ENCODE results near the gene ZNF732.
A peak's percentile ranks its signal among the peaks of the same experiment; 100 is the strongest.
"Not testable (repeated sequence)": the region's sequence is repeated elsewhere in the genome, so short reads cannot be mapped to it uniquely, and the experiment has no call there.

Gene ZNF732

GRCh38 chr4:294732-295131 is 10.5 kb downstream of the ZNF732 start:
- peaks cover 17% of the 10 kb centered on the region for H3K9me3 Mint-ChIP-seq
- no peak for DNase-seq
- no peak overlapping the region for H3K4me3 Mint-ChIP-seq
- peaks cover 3% of the 10 kb centered on the region for H3K27me3 Mint-ChIP-seq
- H3K27ac Mint-ChIP-seq: no peak overlapping the region
- H3K4me1 Mint-ChIP-seq (ENCODE audit: low read depth): no peaks in the 10 kb centered on the region
- no peaks in the 10 kb centered on the region for H3K36me3 Mint-ChIP-seq (ENCODE audit: low read depth)

- H3K36me3 Mint-ChIP-seq (ENCODE audit: low read depth): no peaks in the 10 kb centered on the region
- H3K9me3 Mint-ChIP-seq: peaks cover 36% of the 10 kb centered on the region
- H3K4me1 Mint-ChIP-seq (ENCODE audit: low read depth): no peaks in the 10 kb centered on the region
- H3K27me3 Mint-ChIP-seq: no peaks in the 10 kb centered on the region
- no peak overlapping the region for H3K27ac Mint-ChIP-seq
- no peak for DNase-seq
- no peak overlapping the region for H3K4me3 Mint-ChIP-seq
Measured at GRCh38 chr4:288891-289290, 16.4 kb downstream of the ZNF732 start.

DNA sequence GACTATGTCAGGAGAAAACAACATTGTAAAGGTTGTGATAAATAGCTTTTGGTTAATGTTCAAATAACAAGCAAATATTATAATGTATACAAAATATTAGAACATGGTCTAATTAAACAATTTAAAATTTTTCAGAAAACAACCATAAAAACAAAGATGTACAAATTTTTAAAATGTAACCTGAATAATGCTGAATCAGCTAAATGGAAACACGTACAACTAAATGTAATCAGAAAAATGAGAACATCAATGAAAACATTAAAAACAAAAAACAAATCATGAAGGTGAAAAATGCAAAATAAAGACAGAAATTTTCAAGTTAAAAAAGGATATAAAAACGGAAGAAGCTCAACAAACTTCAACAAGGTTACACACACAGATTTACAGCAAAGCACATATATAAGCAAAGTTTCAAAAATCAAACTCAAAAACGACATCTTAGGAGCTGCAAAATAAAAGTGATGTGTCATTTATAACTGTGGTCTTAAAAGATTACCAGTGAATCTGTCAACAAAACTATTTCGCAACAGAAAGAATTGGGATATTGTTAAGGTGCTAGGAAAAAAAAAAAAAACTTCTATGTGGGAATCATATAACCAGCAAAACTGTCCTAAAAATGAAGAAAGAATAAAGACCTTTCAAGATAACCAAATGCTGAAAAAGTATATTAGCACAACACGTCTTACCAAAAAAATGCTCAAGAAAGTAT is 31.8 kb downstream of the ZNF732 start:
- Mint-ChIP-seq H3K27me3 (no peaks in the 10 kb centered on the region), H3K4me3 (no peak overlapping the region), H3K36me3 (ENCODE audit: low read depth) (peaks cover 36% of the 10 kb centered on the region), H3K9me3 (peaks cover 65% of the 10 kb centered on the region), H3K27ac (no peak overlapping the region), H3K4me1 (ENCODE audit: low read depth) (no peaks in the 10 kb centered on the region)
- DNase-seq: no peak

DNA sequence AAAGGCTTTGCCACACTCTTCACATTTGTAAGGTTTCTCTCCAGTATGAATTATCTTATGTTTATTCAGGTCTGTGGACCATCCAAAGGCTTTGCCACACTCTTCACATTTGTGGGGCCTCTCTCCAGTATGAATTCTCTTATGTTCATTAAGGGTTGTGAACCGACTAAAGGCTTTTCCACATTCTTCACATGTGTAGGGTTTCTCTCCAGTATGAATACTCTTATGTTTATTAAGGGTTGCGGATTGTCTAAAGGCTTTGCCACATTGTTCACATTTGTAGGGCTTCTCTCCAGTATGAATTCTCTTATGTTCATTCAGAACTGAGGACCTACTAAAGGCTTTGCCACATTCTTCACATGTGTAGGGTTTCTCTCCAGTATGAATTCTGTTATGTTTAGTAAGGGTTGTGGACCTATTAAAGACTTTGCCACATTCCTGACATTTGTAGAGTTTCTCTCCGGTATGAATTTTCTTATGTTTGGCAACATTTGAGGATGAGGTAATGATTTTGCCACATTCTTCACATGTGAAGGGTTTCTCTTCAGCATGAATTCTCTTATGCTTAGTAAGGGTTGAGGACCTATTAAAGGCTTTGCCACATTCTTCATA is 33.7 kb downstream of the ZNF732 start:
- DNase-seq: no peak
- Mint-ChIP-seq H3K27ac (no peak overlapping the region), H3K9me3 (peaks cover 55% of the 10 kb centered on the region), H3K36me3 (ENCODE audit: low read depth) (peaks cover 34% of the 10 kb centered on the region), H3K4me1 (ENCODE audit: low read depth) (no peaks in the 10 kb centered on the region), H3K27me3 (no peaks in the 10 kb centered on the region), H3K4me3 (no peak overlapping the region)

DNA sequence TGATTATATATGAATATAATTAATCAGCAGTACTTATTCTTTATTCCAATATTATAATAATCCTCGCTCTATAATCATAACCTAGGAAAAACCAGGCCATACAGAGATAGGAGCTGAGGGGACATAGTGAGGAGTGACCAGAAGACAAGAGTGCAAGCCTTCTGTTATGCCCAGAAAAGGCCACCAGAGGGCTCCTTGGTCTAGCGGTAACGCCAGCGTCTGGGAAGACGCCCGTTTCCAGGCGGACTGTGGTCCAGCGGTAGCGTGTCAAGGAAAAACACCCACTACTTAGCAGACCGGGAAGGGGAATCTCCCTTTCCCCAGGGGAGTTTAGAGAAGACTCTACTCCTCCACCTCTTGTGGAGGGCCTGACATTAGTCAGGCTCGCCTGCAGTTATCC is 46.0 kb downstream of the ZNF732 start:
- not testable (repeated sequence) for DNase-seq; H3K4me1 Mint-ChIP-seq (ENCODE audit: low read depth); H3K4me3 Mint-ChIP-seq; H3K27me3 Mint-ChIP-seq; H3K27ac Mint-ChIP-seq
- Mint-ChIP-seq H3K9me3 (peaks cover 56% of the 10 kb centered on the region), H3K36me3 (ENCODE audit: low read depth) (peaks cover 40% of the 10 kb centered on the region)

DNA sequence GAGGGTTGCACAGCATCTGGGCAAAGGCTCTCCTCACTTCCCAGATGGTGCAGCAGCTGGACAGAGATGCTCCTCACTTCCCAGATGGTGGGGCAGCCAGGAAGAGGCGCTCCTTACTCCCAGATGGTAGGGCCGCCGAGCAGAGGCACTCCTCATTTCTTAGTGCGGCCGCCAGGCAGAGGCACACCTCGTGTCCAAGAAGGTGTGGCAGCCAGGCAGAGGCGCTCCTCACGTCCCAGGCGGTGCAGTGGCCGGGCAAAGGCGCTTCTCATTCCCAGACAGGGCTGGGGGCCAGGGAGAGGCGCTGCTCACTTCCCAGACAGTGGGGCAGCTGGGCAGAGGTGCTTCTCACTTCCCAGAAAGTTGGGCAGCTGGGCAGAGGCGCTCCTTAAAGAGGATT is 48.8 kb downstream of the ZNF732 start:
- no peaks in the 10 kb centered on the region for H3K4me1 Mint-ChIP-seq (ENCODE audit: low read depth)
- H3K27me3 Mint-ChIP-seq: no peaks in the 10 kb centered on the region
- H3K36me3 Mint-ChIP-seq (ENCODE audit: low read depth): peaks cover 45% of the 10 kb centered on the region
- H3K9me3 Mint-ChIP-seq: peaks cover 56% of the 10 kb centered on the region
- H3K4me3 Mint-ChIP-seq: no peak overlapping the region
- DNase-seq: no peak
- H3K27ac Mint-ChIP-seq: no peak overlapping the region

- no peaks in the 10 kb centered on the region for H3K27me3 Mint-ChIP-seq
- no peak overlapping the region for H3K4me3 Mint-ChIP-seq
- no peak for DNase-seq
- no peaks in the 10 kb centered on the region for H3K4me1 Mint-ChIP-seq (ENCODE audit: low read depth)
- peaks cover 41% of the 10 kb centered on the region for H3K36me3 Mint-ChIP-seq (ENCODE audit: low read depth)
- H3K9me3 Mint-ChIP-seq: peaks cover 45% of the 10 kb centered on the region
- no peak overlapping the region for H3K27ac Mint-ChIP-seq
Measured at GRCh38 chr4:253936-254756, 51.1 kb downstream of the ZNF732 start.

- no peaks in the 10 kb centered on the region for H3K4me1 Mint-ChIP-seq (ENCODE audit: low read depth)
- no peak overlapping the region for H3K27ac Mint-ChIP-seq
- DNase-seq: no peak
- H3K9me3 Mint-ChIP-seq: peaks cover 56% of the 10 kb centered on the region
- H3K36me3 Mint-ChIP-seq (ENCODE audit: low read depth): peaks cover 47% of the 10 kb centered on the region
- H3K4me3 Mint-ChIP-seq: no peak overlapping the region
- no peaks in the 10 kb centered on the region for H3K27me3 Mint-ChIP-seq
Measured at GRCh38 chr4:252065-252601, 53.1 kb downstream of the ZNF732 start.

GRCh38 chr4:244471-244870 is 60.8 kb downstream of the ZNF732 start:
- Mint-ChIP-seq H3K36me3 (ENCODE audit: low read depth) (peaks cover 13% of the 10 kb centered on the region), H3K4me3 (no peak overlapping the region), H3K4me1 (ENCODE audit: low read depth) (peaks cover 11% of the 10 kb centered on the region), H3K27me3 (no peaks in the 10 kb centered on the region), H3K27ac (no peak overlapping the region), H3K9me3 (peaks cover 20% of the 10 kb centered on the region)
- peak; percentile 59 for DNase-seq

DNA sequence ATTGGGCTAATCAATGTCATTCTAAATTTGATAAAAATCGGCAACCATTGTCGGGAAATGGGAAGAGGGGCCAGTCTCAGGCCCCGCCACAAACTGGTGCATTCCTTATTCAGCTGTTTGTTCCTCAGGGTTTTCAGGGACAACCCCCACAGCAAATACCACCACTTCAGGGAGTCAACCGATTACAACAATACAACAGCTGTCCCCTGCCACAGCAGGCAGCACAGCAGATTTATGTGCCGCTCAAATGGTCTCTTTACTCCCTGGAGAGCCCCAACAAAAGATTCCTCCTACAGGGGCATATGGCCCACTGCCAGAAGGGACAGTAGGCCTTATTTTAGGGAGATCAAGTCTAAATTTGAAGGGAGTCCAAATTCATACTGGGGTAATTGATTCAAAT is 61.8 kb downstream of the ZNF732 start:
- no peak overlapping the region for H3K4me3 Mint-ChIP-seq

DNA sequence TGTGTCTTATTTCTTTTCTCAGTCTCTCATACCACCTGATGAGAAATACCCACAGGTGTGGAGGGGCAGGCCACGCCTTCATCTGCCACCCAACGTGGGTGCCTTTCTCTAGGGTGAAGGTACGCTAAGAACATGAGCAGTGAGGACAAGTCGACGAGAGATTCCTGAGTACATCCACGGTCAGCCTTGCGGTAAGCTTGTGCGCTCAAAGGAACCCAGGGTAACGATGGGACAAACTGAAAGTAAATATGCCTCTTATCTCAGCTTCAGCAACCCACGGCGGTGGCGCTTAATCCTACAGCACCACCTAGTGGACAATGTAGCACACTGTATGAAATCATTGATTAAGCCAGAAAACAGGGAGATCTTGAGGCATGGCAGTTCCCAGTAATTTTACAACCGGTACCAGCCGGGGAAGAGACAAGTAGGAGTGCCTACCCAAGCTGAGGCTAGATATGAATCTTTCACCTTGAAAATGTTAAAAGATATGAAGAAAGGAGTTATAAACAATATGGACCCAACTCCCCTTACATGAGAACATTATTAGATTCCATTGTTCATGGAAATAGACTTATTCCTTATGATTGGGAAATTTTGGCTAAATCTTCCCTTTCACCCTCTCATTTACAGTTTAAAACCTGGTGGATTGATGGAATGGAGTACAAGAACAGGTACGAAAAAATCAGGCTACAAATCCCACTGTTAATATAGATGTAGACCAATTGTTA is 63.0 kb downstream of the ZNF732 start:
- Mint-ChIP-seq H3K4me3 (peak overlapping the region; percentile 77), H3K9me3 (peaks cover 4% of the 10 kb centered on the region), H3K27ac (peak overlapping the region; percentile 68), H3K4me1 (ENCODE audit: low read depth) (peaks cover 11% of the 10 kb centered on the region), H3K27me3 (no peaks in the 10 kb centered on the region), H3K36me3 (ENCODE audit: low read depth) (peaks cover 3% of the 10 kb centered on the region)
- peak; percentile 71 for DNase-seq

More for the DNA sequence above, 61.8 kb downstream of the ZNF732 start:
- Mint-ChIP-seq H3K27me3 (no peaks in the 10 kb centered on the region), H3K4me1 (ENCODE audit: low read depth) (peaks cover 11% of the 10 kb centered on the region), H3K9me3 (peaks cover 13% of the 10 kb centered on the region), H3K27ac (no peak overlapping the region), H3K36me3 (ENCODE audit: low read depth) (peaks cover 8% of the 10 kb centered on the region)
- DNase-seq: no peak

DNA sequence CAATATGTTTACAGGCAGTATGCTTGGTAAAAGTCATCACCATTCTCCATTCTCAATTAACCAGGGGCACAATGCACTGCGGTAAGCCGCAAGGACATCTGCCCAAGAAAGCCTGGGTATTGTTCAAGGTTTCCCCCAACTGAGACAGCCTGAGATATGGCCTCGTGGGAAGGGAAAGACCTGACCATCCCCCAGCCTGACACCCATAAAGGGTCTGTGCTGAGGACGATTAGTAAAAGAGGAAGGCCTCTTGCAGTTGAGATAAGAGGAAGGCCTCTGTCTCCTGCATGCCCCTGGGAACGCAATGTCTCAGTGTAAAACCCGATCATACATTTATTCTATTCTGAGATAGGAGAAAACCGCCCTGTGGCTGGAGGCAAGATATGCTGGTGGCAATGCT is 63.9 kb downstream of the ZNF732 start:
- H3K9me3 Mint-ChIP-seq; H3K36me3 Mint-ChIP-seq (ENCODE audit: low read depth); H3K27ac Mint-ChIP-seq; H3K27me3 Mint-ChIP-seq; DNase-seq: not testable (repeated sequence)
- Mint-ChIP-seq H3K4me3 (peak overlapping the region; percentile 77), H3K4me1 (ENCODE audit: low read depth) (peaks cover 12% of the 10 kb centered on the region)

GRCh38 chr4:236028-236427 is 69.2 kb downstream of the ZNF732 start:
- Mint-ChIP-seq H3K4me3 (no peak overlapping the region), H3K4me1 (ENCODE audit: low read depth) (peaks cover 4% of the 10 kb centered on the region), H3K36me3 (ENCODE audit: low read depth) (no peaks in the 10 kb centered on the region), H3K27ac (no peak overlapping the region), H3K9me3 (peaks cover 4% of the 10 kb centered on the region), H3K27me3 (no peaks in the 10 kb centered on the region)
- DNase-seq: no peak

DNA sequence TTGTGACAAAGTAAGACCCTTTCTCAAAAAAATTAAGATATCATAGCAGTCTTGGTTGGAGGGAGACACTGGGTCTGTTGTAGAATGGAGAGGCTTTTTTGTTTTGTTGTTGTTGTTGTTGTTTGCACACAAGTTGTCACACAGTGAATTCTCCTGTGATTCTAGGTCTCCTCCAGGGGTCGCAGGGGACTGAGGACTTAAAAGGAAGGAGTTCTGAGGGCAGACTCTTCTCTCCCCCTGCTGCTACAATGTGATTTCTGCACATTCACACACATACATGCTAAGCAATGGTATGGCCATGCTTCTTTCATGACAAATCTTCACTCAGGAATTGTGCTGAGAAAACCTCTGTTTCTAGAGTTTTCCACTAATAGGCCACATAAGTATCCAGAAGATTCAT is 71.1 kb downstream of the ZNF732 start:
- Mint-ChIP-seq H3K27me3 (no peaks in the 10 kb centered on the region), H3K9me3 (peaks cover 17% of the 10 kb centered on the region), H3K4me1 (ENCODE audit: low read depth) (peaks cover 7% of the 10 kb centered on the region), H3K27ac (no peak overlapping the region), H3K4me3 (no peak overlapping the region), H3K36me3 (ENCODE audit: low read depth) (peaks cover 9% of the 10 kb centered on the region)
- no peak for DNase-seq

Data from activated T-cell treated with anti-CD3 and anti-CD28 coated beads, Interleukin-2, amount 50 U/mL, for 24 hours (primary cell).